ENCODE results near the gene AICDA.

DNA sequence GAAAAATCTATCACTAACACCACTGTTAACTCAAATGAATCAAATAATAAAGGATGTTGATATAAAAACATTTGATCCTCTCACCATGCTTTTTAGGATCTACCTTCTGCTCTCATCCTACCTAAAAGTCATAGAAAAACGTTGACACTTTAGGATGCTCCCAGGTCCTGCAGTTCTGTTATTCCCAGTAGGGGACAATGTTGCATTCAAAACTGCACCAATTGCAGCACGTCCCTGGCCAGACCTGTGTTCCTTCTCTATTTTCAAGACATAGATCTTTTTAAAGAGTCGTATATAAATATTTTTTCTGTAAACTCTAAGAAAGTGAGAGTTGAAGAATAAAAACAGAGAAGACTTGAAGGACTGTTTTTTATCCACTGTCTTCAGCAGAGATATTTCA is 8.8 kb downstream of the AICDA start:
- TF ChIP-seq GATA2 (IDR thresholded peaks at IDR 0.05; ENCODE audit: low read depth, low read length) (no peak), GATA3 (IDR thresholded peaks at IDR 0.05; ENCODE audit: low read depth, low read length) (no peak)
